Measurements from ENCODE around the gene B4GALNT2.

The B4GALNT2 gene

DNA sequence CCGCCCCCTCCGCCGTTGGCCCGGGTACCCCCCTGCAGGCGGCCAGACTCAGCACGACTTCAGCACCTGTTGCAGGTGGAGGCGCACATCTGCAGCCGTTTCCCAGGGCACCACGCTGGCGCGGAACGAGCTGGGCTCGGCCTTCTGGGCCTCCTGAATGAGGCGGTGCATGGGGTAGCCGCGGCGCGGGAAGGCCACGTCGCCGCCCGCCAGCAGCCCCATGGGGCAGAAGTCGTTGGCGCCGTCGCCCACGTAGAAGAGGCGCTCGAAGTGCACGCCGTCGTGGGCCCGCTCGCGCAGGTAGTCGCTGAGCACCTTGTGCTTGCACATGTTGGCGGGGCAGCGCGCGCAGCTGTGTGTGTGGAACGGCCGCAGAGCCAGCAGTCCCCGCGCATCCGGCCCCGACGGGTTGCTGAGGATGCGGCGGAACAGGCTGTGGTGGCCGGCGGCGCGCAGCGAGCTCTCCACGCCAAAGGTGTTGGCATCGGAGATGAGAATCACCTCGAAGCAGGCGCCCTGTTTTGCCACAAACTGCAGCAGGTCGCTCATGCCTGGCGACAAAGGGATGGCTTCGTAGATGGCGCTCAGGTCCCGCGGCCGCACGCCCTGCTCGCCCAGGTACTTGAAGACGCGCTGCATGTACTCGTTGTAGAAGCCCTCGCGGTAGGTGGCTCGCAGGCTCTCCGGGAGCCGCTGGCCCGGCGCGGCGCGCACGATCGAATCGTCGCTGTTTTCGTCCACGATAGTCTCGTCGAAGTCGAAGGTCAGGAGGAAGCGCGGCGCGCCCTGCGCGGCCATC, 91.8 kb downstream of the B4GALNT2 start:
- ATAC-seq (peak; percentile 61), DNase-seq (peak; percentile 54 to 65)
- peak overlapping the region; percentile 69 to 82 for H3K4me3 Mint-ChIP-seq
- no peaks in the 10 kb centered on the region for H3K9me3 Mint-ChIP-seq
- peaks cover 71% of the 10 kb centered on the region for H3K4me1 Mint-ChIP-seq
- H3K27me3 Mint-ChIP-seq: peaks cover 36% of the 10 kb centered on the region
- peak overlapping the region; percentile 57 to 93 for H3K27ac Mint-ChIP-seq

DNA sequence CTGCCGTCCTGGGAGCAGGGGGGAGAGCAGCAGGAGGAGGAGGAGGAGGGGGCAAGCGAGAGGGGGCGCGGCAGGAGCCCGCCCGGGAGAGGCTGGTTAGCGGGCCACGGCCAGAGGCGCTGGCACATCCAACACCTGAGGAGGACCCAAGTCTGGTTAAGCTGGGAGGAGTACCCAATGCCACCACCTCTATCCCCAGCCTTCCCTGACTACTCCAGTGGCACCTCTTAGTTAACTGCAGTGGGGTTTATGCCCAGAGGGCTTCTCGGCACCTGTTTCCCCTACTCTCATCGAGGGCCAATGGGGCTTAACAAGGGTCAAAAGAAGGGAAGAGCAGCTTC, 92.4 kb downstream of the B4GALNT2 start:
- Mint-ChIP-seq H3K27me3 (peaks cover 41% of the 10 kb centered on the region), H3K4me1 (peaks cover 71% of the 10 kb centered on the region), H3K9me3 (no peaks in the 10 kb centered on the region), H3K4me3 (peak overlapping the region; percentile 69 to 82), H3K27ac (peak overlapping the region; percentile 57 to 93)
- ATAC-seq (peak; percentile 6), DNase-seq (no peak)

DNA sequence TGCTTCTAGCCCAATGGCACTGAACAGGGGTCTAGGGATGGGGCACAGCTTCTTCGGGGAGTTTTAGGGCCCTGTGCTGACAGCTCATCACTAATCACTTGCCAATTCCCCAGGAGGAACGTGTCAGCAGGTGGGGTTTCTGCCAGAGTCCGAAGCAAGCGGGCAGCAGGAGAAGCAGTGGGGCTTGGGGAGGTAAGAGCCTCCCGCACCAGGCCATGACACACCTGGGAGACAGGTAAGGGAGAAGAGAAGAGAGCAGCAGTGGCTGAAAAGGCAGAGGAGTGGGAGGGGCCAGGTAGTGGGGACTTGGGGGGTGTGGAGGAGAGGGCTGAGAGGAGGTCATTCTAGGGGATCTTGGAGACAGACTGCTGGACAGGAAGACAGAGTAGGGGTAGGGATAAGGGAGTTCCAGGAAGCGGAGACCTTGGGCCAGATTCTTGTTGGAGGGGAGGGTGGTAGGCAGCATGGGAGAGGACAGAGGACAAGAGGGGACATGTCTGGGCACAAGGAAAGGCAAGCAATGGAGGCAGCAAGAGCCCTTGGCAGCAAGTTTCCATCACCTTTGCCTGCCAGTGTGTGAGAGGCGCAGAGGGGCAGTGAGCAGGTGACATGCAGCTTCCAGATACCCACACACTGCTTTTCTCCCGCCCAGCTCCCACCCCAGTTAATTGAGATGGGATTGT, 93.1 kb downstream of the B4GALNT2 start:
- H3K4me3 Mint-ChIP-seq: no peak overlapping the region
- DNase-seq: no peak

More for the DNA sequence above, 93.1 kb downstream of the B4GALNT2 start:
- Mint-ChIP-seq H3K9me3 (no peaks in the 10 kb centered on the region), H3K4me1 (peaks cover 72% of the 10 kb centered on the region), H3K27ac (peak overlapping the region in 1 of 2 donors; percentile 88), H3K27me3 (peaks cover 47% of the 10 kb centered on the region)
- no peak for ATAC-seq
